HepG2 (cell line): ENCODE measurements around the gene MAP1LC3B. TPM values are rescaled to one million over a fixed set of nuclear protein-coding genes. Genes with fewer than 3 reads are reported as not detected.
A peak's percentile ranks its signal among the peaks of the same experiment; 100 is the strongest.

Source experiments
- AGO1 ChIP-seq: fragments of 200-400 bp; formaldehyde crosslinking; IDR thresholded peaks from 2 replicates; pipeline ENCODE4 v1.6.1; 2017; ENCODE audit warnings: mild to moderate bottlenecking, low read depth, low read length, moderate library complexity; ENCODE audit not compliant: poor library complexity, severe bottlenecking
- AHR ChIP-seq: IDR thresholded peaks from 2 replicates; pipeline ENCODE4 v1.6.1; 2018; ENCODE audit warnings: missing genetic modification reagents, missing compliant biosample characterization
- EP300 ChIP-seq, 3 experiments: sonication (generic) in 1 of 3; formaldehyde crosslinking in 1 of 3; IDR thresholded peaks; 2 replicates each; pipeline versions ENCODE4 v1.5.1 to v1.6.1; 2011 to 2020; ENCODE audit warnings: low read depth in 2 of 3, low read length in 2 of 3, borderline replicate concordance in 1 of 3, improper control_type of control experiment in 1 of 3, mild to moderate bottlenecking in 1 of 3, missing genetic modification reagents in 1 of 3, moderate library complexity in 1 of 3
- ETS1 ChIP-seq: sonication (generic); formaldehyde crosslinking; IDR thresholded peaks from 2 replicates; pipeline ENCODE4 v1.4.0; 2020; ENCODE audit warnings: missing genetic modification reagents
- GTF3A ChIP-seq: sonication (generic); formaldehyde crosslinking; conservative IDR thresholded peaks from 2 replicates; pipeline ENCODE4 v1.4.0; 2020; ENCODE audit warnings: mild to moderate bottlenecking, missing genetic modification reagents
- HNRNPLL ChIP-seq: fragments of 200-400 bp; formaldehyde crosslinking; IDR thresholded peaks from 2 replicates; pipeline ENCODE4 v1.6.1; 2017; ENCODE audit warnings: mild to moderate bottlenecking, low read depth, low read length; ENCODE audit not compliant: poor library complexity, severe bottlenecking
- MLX ChIP-seq: IDR thresholded peaks from 2 replicates; pipeline ENCODE4 v1.6.1; 2016
- MXD4 ChIP-seq: IDR thresholded peaks from 2 replicates; pipeline ENCODE4 v1.6.1; 2016; ENCODE audit warnings: mild to moderate bottlenecking, missing biosample characterization, missing genetic modification reagents
- PAF1 ChIP-seq: IDR thresholded peaks from 2 replicates; pipeline ENCODE4 v1.6.1; 2016; ENCODE audit warnings: missing genetic modification reagents, missing compliant biosample characterization
- RFX1 ChIP-seq: fragments of 450-650 bp; IDR thresholded peaks from 2 replicates; pipeline ENCODE4 v1.6.1; 2017
- SCMH1 ChIP-seq: sonication (generic); formaldehyde crosslinking; IDR thresholded peaks from 2 replicates; pipeline ENCODE4 v1.9.0; 2021; ENCODE audit warnings: missing genetic modification reagents, mild to moderate bottlenecking, borderline replicate concordance
- SMAD9 ChIP-seq: sonication (generic); formaldehyde crosslinking; IDR thresholded peaks from 2 replicates; pipeline ENCODE4 v1.5.1; 2020; ENCODE audit warnings: mild to moderate bottlenecking, missing genetic modification reagents
- SMARCC2 ChIP-seq: fragments of 450-650 bp; IDR thresholded peaks from 2 replicates; pipeline ENCODE4 v1.6.1; 2017; ENCODE audit warnings: antibody characterized with exemption, mild to moderate bottlenecking
- SNRNP70 ChIP-seq: fragments of 200-400 bp; formaldehyde crosslinking; IDR thresholded peaks from 2 replicates; pipeline ENCODE4 v1.6.1; 2017; ENCODE audit warnings: mild to moderate bottlenecking, low read depth, low read length, moderate library complexity
- TFE3 ChIP-seq: IDR thresholded peaks from 2 replicates; pipeline ENCODE4 v1.6.1; 2016
- ZFX ChIP-seq: sonication (generic); formaldehyde crosslinking; IDR thresholded peaks from 2 replicates; pipeline ENCODE4 v1.4.0; 2020; ENCODE audit warnings: mild to moderate bottlenecking, low read depth, missing genetic modification reagents, moderate library complexity
- ZNF10 ChIP-seq: sonication (generic); formaldehyde crosslinking; IDR thresholded peaks from 2 replicates; pipeline ENCODE4 v1.4.0; 2020; ENCODE audit warnings: mild to moderate bottlenecking, low read depth, missing genetic modification reagents, borderline replicate concordance
- ZNF207 ChIP-seq: fragments of 450-650 bp; IDR thresholded peaks from 2 replicates; pipeline ENCODE4 v1.6.1; 2016; ENCODE audit warnings: antibody characterized with exemption, borderline replicate concordance
- ZNF251 ChIP-seq: sonication (generic); formaldehyde crosslinking; IDR thresholded peaks from 2 replicates; pipeline ENCODE4 v1.9.0; 2021; ENCODE audit warnings: mild to moderate bottlenecking, missing genetic modification reagents
- ZNF432 ChIP-seq: sonication (generic); formaldehyde crosslinking; IDR thresholded peaks from 2 replicates; pipeline ENCODE4 v1.5.0; 2020; ENCODE audit warnings: missing genetic modification reagents, mild to moderate bottlenecking, borderline replicate concordance
- ZNF484 ChIP-seq: sonication (generic); formaldehyde crosslinking; IDR thresholded peaks from 2 replicates; pipeline ENCODE4 v1.5.1; 2020; ENCODE audit warnings: mild to moderate bottlenecking, low read depth, missing genetic modification reagents, borderline replicate concordance
- ZNF567 ChIP-seq: sonication (generic); formaldehyde crosslinking; IDR thresholded peaks from 2 replicates; pipeline ENCODE4 v1.8.1; 2023; ENCODE audit warnings: mild to moderate bottlenecking, missing genetic modification reagents, borderline replicate concordance
- ZNF589 ChIP-seq: sonication (generic); formaldehyde crosslinking; conservative IDR thresholded peaks from 2 replicates; pipeline ENCODE4 v1.8.0; 2022; ENCODE audit warnings: mild to moderate bottlenecking, moderate library complexity, missing genetic modification reagents
- ZNF678 ChIP-seq: sonication (generic); formaldehyde crosslinking; IDR thresholded peaks from 2 replicates; pipeline ENCODE4 v1.4.0; 2020; ENCODE audit warnings: mild to moderate bottlenecking, missing genetic modification reagents
- ZNF782 ChIP-seq: sonication (generic); formaldehyde crosslinking; IDR thresholded peaks from 2 replicates; pipeline ENCODE4 v1.4.0; 2020; ENCODE audit warnings: missing genetic modification reagents, mild to moderate bottlenecking, borderline replicate concordance
- ZNF784 ChIP-seq: sonication (generic); formaldehyde crosslinking; IDR thresholded peaks from 2 replicates; pipeline ENCODE4 v1.5.1; 2020; ENCODE audit warnings: missing genetic modification reagents, mild to moderate bottlenecking, borderline replicate concordance
- polyA plus RNA-seq, 8 experiments: library from polyadenylated mRNA; depleted of rRNA in 3 of 8; stranded (reverse) in 7 of 8; unstranded in 1 of 8; fragments of >200 nt; fragmentation: Illumina TruSeq in 4 of 8; extraction: Trizol in 4 of 8; gene quantifications; 2 replicates each; pipeline versions ENCODE4 v1.2.1 to v1.2.3, GENCODE V29; 2011 to 2016; ENCODE audit warnings: low read depth in 4 of 8, missing spikeins in 1 of 8, mixed read lengths in 1 of 8; ENCODE audit not compliant: insufficient read depth in 1 of 8
- total RNA-seq, 5 experiments: library from RNA; depleted of rRNA; stranded (reverse); fragments of >200 nt; fragmentation: Illumina TruSeq; extraction: Trizol; gene quantifications; 2 replicates each; pipeline ENCODE4 v1.2.3, GENCODE V29; 2016; ENCODE audit warnings: low read depth in 1 of 5

MAP1LC3B gene
- total and polyA plus RNA-seq, 2 of the 13 experiments (the other 11 are each of a cell fraction or from before 2014, with no cell fraction given), result 15.7 to 37.4 TPM

- TF ChIP-seq ZNF784 (CRISPR knock-in tag), result no peak
- TF ChIP-seq EP300 (IDR thresholded peaks at IDR 0.05; ENCODE audit: low read depth in 2 of 2, low read length in 2 of 2), result peak; percentile 61 to 87
- peak; percentile 84 for TF ChIP-seq EP300 (CRISPR knock-in tag; IDR thresholded peaks at IDR 0.05; ENCODE audit: borderline replicate concordance)
- TF ChIP-seq ZNF251 (CRISPR knock-in tag), result no peak
- TF ChIP-seq AGO1, result no peak
- no peak for TF ChIP-seq ZNF589 (CRISPR knock-in tag)
- TF ChIP-seq HNRNPLL, result peak; percentile 53
- no peak for TF ChIP-seq ZNF207
- TF ChIP-seq ZNF678 (CRISPR knock-in tag), result no peak
- TF ChIP-seq ZNF782 (CRISPR knock-in tag), result peak; percentile 88; the same call in 1 of the 2 replicates
- no peak for TF ChIP-seq SNRNP70
- no peak for TF ChIP-seq SCMH1 (CRISPR knock-in tag)
- TF ChIP-seq MXD4, result peak; percentile 86
- TF ChIP-seq GTF3A (CRISPR knock-in tag), result no peak
- peak; percentile 96 for TF ChIP-seq TFE3 (CRISPR knock-in tag)
- TF ChIP-seq PAF1, result no peak
- no peak for TF ChIP-seq SMAD9 (CRISPR knock-in tag)
- TF ChIP-seq ZNF10, result no peak
- TF ChIP-seq MLX (CRISPR knock-in tag), result peak; percentile 85
- TF ChIP-seq AHR (CRISPR knock-in tag), result no peak; the same call in 1 of the 2 replicates
- TF ChIP-seq ZNF432 (CRISPR knock-in tag), result no peak
- peak; percentile 95 for TF ChIP-seq ZFX
- peak; percentile 82; the same call in 1 of the 2 replicates for TF ChIP-seq ZNF567
- no peak for TF ChIP-seq ZNF484 (CRISPR knock-in tag)
- TF ChIP-seq RFX1, result no peak
- 0 out of 2 replicates have a peak, but pooled peaks have one; percentile 65 for TF ChIP-seq ETS1 (CRISPR knock-in tag)
- TF ChIP-seq SMARCC2, result no peak
These were observed 4.0 kb upstream of the MAP1LC3B start (continued) for GRCh38 chr16:87387942-87388817.
